HG03571 (cell line): ENCODE data around the gene DBN1.

Experiments used
- ATAC-seq: cut with Tn5 transposase; IDR thresholded peaks from one replicate; pipeline ENCODE4 v1.9.1; 2021; ENCODE audit not compliant: unreplicated experiment

The DBN1 gene

DNA sequence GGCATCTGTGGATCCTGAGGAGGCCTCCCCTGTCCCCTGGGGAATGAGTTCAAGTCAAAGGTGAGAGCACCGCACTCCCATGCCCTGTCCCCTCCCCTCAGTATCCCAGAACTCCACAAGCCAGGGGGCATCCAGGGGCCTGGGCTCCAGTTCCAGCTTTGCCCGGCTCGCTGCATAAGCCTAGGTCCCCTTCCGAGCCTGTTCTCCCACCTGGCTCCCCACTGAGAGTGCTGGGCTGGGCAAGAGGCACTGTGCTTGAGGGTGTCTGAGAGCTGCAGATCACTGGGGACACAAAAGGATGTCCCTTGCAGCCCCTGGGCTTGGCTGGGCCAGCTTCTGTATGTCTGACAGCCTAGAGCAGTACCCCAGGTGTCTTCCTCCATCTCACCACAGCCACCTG is 31.6 kb upstream of the DBN1 start:
- no peak for ATAC-seq

DNA sequence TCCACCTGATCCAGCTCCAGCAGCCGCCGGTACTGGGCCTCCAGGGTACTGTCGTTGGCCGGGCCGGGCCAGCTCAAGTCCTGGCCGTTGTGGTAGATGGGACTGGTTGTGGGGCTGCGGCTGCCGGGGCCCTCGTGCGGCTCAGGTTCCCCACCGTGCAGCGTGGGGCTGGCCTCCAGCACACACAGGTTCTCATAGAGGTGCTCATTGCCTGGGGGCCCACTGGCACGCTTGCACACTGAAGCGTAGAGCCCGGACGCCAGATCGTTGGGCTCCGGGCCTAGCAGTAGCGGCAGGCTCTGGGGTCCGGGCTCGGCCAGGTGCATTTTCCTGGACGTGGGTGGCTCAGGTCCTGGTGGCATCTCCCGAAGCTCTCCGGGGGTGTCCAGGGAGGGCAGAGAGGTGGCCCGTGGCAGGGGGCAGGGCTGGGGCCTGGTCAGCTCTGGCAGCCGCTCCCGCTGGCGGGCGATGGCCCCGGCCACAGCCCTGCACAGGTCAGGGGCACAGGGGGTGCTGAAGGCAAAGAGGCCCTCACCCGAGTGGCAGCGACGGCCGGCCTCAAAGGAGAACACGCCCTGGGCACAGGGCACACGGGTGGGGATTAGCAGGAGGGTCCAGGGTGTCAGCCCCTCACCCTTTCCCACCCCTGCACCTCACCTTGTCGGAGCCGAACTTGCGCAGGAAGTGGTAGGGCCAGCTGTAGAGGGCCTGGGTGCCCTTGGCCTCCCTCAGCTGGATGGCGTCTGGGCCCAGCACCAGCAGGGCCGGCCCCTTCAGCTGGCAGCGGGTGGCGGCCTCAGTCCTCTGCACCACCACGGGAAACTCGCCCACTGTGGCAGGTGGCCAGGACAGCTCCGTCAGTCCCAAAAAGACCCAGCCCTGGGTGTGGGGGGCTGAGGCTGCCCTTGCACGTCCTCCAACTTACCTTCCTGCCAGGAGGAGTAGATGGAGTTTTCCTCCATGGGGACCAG is 30.9 kb upstream of the DBN1 start:
- no peak for ATAC-seq

DNA sequence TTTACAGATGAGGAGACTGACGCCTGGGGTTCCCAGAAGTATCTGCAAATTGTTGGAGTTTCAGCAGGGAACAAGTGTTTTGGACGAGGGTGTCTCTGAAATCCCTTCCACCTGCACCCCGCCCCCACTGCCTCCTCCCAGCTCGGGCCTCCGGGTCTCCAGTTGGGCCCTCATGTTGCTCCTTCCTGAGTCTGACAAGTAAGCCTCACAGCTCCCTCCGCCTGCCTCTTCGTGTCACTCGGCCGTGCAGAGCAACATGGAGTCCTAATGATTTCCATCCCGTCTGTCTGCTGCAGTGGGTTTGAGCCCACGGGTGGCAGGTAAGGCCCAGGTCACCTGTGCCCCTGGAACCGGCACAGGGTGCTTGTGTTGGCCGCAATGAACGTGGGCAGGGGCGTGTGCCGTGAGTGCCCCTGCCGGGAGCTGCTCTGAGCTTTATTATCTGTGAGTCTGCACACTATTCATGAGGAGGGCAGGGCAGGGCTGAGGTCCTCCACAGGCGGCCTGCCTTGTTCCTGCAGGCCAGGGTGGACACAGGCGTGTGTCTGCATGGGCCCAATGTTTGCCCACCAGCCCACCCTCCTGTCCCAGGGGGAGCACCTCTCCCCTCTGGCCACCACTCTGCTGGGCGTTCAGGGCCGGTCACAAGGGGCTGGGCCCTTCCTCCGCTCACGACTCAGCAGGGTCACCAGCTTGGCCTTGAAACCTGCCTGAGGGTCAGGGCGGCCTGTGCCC is 30.1 kb upstream of the DBN1 start:
- ATAC-seq: no peak

DNA sequence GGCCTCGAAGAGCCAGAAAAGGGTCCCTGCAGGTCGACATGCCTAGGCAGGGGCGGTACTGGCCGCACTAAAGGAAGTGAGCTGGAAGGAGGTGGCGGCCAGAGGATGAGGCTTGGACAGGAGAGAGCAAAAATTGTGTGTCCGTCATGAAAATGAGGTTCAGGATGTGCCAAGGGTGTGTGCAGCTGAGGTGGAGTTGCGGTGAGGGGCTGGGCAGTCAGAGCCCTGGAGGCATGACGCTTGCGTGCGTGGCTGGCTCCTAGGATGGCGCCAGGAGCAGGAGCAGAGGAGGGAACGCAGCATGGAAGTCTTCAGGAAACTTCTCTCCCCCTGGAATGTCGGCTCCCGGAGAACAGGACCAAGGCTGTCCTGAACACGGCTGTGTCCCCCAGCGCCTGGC is 29.5 kb upstream of the DBN1 start:
- no peak for ATAC-seq

DNA sequence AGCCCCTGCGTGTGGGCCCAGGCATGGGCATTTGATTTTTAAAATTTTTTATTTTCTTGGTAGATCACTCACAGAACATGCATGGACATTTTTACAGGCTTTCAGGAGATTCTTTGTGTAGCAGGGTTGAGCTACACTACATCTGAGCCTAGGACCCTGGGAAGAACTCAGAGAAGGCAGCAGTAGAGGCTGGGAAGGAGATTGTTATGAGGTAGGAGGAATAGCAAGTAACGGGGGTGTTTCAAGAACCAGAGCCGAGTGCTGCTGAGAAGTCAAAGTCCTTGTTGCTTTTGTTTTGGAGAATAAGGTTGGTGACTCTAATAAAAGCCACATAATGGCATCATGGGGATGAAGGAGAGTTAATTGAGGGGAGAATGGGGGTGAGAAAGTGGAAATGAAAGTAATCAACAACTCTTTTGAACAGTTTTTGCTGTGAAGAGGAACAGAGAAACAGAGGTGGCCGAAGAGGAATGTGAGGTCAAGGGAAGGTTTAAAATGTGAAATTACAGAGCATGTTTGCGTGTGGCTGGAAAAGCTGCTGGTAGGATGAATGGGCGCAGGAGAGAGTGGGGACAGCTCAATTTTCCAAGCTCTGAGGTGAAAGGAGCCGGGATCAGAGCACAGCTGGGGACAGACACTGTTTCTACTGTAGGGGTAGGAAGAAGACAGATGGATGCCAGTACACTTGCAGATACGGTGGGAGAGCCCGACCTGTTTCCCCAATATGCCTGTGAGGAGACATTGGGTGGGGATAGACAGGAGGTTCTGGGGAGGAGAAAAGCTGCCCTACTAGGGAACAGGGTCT is 28.6 kb upstream of the DBN1 start:
- ATAC-seq: no peak

DNA sequence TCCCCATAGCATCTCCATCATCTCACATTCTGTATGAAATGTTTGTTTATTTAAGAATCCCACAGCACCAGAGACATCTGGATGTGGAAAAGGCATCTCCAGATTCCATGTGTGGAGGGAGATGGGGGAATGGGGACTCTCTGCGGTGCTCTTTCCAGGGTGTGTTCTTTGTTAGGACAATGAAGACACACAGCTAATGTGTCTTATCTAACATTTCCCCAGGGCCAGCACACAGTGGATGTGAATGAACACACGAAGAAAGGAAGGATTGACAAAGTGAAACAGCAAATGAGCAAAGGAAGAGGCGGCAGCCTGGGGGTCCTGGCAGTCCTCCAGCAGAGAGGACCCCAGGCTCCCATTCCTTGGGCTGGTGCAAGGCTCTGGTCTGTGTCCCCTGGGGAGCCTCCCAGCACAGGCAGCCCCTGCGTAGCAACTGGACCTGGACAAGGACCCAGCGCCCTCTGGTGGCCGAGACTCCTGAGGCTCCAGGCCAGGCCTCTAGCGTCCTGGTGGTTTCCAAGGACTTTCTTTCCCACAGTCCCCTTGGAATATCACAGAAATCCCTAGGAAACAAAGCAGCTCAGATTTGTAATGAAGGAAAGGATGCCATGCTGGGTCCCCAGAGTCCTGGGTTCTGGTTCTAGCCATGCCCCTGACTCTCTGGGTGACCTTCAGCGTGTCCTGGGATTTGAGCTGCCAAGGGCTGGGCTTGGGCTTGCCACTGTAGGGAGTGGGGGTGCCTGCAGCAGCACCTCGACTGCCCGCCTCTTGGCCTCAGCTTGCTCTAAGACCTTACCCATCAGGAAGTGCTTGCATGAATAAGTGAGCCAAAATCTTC is 27.5 kb upstream of the DBN1 start:
- ATAC-seq: no peak

DNA sequence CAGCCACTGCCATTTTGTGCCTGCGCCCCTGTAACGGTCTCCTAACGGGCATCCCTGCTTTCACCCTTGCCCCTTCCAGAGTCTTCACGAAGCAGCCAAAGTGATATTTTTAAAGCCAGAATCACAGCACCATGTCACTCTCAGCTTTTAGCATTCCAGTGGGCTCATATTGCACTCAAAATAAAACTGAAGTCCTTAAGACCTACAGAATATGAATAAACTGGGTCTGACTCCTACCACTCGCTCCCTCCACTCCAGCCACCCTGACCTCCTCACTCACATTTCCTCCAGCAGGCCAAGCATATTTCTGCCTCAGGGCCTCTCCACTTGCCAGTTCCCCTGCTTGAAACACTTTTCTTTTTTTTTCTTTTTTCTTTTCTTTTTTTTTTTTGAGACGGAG is 26.4 kb upstream of the DBN1 start:
- ATAC-seq: no peak

DNA sequence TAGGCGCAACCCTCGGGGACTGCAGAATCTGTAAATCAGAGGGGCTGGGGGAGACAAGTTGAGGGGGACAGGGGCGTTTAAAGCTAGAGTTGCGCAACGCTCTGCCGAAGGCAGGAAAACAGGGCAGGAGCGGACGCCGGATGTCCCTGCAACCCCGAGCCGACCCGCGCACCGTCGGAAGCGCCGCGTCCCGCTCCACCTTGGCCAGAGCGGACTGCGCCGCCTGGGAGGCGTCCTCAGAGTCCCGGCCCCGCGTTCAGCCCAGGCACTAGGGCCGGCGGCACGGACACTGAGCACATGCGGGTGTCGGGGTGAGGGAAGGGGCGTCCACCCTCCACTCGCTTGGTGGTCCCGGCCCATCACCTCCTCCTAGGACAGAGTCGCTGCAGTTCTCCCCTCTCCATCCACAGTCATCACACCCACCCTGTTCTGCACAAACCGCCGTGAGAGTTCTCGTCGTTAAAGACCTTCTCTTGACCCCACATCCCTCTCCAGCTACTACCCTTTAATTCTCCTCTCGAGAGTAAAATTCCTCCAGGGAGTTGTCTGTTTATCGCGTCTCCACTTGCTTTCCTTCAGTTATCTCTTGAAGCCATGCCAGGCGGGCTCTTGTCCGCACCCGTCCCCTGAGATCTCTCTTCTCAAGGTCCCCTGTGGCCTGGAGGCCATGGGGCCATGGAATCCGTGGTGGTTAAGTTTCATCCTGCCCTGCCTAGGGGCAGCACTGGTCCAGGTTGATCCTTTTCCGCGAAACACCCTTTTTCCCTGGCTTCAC is 24.8 kb upstream of the DBN1 start:
- ATAC-seq: no peak

DNA sequence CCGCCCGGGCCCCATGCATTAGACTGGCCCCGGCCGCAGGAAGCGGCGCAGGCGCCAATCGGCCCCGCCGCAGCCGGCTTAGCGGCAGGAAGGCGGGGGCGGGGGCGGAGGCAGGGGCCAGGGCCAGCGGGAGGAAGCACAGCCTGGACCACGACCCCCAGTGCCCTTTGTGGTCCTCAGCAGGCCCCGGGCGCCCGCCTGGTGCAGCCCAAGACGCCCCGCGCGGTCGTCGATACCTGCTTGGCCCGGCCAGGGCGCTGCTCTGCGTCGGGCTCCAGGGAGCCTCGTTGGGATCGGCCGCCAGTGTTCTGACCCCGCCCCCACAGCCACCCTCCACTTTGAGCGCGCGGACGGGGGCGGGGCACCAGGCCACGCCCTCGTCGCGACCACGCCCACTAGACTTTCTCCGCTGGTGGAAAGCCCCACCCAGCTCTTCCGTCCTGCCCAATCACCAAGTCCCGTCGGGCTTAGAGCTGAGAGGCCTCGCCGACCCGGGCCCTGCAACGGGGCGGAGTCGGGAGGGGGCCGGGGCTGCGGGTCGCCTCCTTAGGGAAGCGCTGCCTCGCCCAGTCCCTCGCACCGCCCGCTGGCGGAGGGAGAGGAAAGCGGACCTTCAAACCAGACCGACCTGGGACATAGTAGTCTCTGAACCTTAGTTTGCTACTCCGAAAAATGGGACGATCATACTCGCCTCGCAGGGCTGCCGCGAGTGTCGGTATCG is 24.0 kb upstream of the DBN1 start, which contains the start of gene PDLIM7:
PDLIM7 (minus strand) TSS at position 313 of the 721 bp plus-strand sequence. CDS start 1,092 bp downstream, outside the sequence.
- peak; percentile 74 for ATAC-seq

DNA sequence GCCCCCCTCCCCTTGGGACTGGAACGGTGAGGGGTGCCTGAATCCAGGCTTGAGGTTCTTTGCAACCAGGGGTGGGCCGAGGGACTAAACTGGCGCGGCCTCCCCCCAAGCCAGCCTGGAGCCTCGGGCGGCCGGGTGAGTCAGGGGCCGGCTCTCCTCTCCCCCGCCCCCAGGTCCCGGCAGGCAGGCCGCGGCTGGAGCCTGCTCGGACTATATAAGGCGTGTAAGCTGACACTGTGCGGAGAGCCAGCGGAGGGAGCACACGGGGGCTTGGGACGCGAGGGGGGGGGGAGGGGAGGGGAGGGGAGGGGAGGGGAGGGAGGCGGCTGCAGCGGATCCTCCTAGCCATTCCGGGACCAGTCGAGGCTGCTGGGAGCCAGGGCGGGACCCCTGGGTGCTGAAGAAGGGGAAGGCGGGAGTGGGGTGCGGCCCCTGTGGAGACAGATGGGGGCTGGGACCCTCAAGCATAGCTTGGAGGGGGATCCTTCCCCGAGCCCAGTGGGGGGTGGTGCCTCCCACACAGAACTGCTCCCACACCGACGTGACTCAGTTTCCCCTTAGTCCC is 23.4 kb upstream of the DBN1 start:
- ATAC-seq: no peak

DNA sequence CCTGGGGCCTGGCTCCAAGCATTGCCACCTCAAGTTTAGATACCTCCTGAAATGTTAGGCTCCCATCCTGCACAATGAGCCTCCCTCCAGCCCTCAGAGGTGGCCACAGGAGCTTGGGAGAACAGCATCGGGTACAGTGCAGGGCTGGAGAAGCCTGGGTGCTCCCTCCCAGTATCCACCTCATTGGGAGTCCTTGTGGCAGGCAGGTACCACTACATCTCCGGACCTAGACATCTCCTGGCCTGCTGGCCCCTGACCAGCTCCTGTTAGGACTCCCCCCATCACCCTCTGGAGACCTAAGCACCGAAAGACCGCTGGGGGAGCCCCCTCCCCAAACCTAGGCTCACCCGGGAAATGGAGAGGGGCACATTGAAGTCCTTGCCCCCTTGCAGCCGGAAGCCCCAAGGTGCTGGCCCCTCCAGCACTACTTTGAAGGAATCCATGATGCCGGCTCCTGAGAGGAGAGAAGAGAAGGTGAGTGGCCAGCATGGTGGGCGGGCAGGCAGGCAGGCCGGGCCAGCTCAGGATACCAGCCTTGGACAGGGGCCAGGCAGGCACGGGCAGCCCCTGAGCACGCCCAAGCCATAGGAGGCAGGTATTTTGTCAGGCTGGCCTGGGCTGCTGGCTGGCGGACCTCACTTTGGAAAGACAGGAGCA is 22.8 kb upstream of the DBN1 start:
- no peak for ATAC-seq

DNA sequence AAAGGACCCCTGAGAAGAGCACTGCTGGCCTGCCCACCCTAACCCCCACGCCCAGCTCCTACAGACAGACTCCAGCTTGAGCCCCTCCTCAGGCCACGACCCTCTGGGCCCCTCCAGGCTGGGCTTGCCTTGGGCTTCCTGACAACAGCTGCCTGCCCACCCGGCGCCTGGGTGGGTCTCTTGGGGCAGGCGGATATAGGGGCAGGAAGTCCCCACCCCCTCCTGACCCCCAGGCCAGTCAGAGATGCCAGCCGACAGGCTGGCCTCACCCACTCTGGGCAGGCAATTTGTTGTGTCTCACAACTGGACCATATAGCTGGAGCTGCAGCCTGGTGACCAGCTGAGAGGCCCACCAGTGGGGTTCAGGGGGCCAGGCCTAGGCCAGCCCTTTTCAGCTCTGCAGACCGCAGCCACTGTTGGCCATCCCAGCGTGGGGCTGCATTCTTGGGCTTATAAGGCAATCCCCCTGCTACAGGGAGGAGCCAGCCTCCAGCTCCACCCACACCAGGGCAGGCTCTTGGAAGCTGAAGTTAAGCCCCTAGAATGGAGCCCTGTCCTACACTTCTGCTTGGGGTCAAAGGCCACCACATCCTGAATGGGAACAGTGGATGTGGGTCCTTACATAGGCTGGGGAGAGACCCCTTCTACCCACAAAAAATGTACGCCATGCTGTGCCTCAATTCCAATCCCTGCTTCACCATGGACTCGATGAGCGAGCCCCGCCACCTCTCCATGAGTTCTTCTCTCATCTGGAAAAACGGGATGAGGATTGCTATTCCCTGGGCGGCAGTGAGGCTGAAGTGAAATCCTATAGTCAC is 22.0 kb upstream of the DBN1 start:
- no peak for ATAC-seq

DNA sequence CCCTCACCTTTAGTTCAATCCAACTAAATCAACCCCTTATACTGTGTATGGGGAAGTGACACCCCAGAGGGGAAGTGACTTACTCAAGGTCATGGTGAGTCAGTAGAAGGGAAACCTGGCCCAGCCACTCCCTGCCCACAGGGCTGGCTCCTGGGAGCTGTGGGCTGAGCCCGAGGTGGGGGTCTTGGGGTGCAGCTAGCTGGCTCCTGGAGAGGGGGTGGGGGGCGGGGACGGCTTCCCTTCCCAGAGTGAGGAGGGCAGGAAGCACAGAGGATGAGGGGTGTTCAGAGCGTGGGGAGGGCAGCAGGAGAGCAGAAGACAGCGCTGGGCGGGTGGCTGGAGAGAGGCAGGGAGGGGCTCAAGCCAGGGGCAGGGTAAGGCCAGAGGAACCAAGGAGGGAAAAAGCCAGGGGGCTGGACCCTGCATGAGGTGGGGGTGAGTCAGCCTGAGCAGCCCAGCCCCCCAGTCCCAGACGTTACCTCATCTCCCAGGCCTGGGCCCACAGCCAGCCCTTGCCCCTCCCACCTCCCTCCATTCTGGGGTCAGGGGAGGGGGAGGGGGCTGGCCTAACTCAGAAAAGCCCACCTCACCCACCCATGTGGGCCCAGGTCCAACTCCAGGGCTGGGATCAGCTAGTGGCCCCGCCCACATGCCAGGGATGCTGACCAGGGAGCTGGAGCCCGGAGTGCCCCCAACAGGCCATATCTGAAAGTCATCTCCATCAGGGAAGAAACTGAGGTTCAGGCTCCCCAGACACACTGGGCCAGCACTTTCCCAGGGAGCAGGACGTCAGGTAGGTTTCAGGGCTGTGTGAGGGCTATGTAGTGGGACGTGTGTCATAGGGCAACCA is 21.1 kb upstream of the DBN1 start:
- no peak for ATAC-seq

DNA sequence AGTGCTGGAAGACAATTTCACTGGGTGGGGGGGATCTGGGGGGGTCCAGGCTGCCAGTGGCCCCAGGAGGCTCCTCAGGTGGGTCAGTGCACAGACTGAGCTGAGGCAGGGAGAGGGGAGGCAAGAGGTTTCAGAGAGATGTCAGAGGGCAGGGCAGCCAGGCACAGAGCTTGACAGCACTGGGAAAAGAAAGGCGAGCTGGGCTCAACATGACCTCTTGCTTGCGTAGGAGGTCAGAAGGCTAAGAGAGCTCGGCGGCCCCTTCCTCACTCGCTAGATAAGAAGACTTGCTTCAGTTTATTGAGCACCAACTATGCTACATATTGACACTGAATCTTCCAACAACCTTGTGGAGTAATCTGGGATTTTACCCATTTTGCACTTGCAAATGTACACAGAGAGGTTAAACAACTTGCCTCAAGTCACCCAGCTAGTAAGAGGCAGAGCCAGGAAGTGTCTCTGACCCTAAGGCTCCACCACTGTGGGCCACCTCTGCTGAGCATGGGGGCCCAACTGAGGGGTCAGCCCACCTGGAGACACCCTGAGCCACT is 20.4 kb upstream of the DBN1 start:
- ATAC-seq: no peak

DNA sequence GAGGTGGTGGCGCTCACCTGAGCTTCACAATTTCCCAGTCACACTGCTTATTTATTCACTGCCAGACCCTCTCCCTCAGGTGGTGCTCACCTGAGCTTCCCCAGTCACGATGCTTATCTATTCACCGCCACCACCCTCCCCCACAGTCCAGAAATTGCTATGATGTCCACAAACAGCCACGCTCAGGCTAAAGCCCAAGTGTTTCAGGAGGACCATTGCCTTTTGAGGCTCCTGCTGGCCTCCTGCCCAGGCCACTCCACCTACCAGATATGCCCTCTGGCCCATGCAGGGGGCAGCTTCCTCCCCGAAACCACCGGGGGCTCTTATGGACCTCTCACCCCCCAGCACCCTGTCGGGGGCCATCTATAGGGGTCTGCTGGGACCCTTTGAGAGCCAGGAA is 19.4 kb upstream of the DBN1 start:
- no peak for ATAC-seq
